Right kidney (tissue), 1 donor: ENCODE data around the gene KYNU.
"Not testable (repeated sequence)": the region's sequence is repeated elsewhere in the genome, so short reads cannot be mapped to it uniquely, and the experiment has no call there.

Source experiments
- DNase-seq: peaks from one replicate; pipeline ENCODE4 v3.0.0-alpha.2; 2016

KYNU gene

DNA sequence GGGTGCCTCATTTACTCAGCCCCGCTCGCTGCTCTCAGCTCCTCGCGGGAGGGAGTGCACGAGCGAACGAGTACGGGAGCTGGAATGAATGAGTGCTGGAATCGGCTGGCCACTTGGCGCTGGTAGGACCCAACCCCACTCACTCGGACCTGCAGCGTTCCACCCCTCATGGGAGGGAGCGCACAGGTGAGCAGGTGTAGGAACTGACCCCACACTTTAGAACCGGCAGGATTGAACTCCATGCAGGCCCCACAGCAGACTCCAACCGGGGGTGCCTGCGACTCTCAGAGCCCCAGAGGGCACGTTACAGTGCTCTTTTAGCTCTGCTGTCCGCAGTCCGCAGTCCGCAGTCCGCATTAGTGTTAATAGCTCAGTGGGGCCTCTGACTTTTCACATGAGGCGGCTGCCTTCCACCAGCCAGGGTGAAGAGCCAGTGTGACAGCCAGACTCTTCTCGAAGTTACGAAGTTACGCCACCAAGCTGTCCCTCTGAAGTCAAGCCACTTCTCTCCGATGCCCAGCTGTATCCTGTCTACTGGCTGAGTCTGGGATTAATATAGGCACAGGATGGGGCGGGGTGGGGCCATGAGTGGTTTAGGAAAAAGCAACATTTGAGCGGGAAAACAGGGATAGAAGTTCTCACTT is 149.1 kb downstream of the KYNU start:
- peak; percentile 46 for DNase-seq

DNA sequence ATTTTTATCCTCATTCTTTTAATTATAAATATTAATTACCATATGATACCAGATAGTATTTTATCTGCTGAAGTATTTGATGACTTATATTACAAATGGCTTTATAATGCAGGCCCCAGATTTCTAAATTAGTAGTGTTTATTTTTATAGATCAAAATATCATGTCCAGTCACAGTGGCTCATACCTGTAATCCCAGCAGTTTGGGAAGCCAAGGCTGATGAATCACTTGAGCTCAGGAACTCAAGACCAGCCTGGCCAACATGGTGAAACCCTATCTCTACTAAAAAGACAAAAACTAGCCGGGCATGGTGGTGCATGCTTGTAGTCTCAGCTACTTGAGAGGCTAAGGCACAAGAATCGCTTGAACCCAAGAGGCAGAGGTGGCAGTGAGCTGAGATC is 151.7 kb downstream of the KYNU start:
- DNase-seq = no peak

DNA sequence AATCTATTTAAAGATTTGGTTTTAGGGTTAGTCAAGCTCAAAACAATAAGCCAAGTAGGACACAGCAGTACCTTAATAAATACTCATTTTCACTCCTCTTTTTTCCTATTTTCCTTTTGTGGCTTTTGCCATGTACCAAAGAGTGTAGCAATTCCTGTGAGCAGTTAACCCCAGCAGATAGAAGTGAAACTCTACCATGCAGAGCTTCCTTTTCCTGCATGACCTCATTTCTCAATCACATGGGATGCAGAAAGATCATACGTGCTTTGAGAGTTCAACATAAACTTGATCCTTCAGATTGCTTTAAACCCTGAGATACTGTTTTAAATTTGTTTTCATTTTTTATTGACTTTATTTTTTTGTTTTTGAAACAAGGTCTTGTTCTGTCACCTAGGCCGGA is 152.7 kb downstream of the KYNU start:
- no peak for DNase-seq

DNA sequence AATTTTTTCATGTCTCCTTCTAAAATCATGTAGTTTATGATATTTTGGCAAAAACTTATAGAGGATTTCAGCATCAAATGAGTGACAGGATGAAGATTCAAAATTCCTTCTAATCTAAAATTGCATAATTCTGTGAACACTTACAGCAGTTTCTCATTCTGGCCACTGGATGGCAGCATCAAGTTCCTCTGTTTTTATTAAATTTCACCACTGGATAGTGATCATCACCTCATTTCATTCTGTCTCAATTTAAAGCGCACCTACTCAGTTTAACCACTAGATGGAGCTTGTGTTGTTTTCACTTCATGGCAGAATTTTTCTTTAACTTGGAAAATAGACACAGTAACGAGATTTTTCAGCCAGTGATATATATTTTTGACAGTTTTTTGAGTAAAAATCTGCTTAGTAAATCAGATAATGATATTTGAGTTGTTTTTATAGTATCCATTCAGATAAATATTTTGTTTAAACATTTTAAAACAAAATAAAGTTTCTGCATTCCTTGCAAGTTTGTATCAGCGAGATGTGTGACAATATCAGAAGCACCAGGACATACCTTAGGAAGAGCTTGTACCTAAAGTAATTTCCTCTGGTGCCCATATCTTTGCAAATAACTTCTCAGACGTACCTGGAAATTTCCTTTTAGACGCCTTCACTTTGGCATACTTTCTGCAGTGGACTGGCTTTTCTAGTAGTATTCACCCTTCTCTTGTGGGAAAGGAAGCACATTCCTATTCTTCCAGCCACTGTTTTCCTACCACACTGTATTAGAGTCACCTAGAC is 157.0 kb downstream of the KYNU start:
- peak; percentile 19 for DNase-seq

DNA sequence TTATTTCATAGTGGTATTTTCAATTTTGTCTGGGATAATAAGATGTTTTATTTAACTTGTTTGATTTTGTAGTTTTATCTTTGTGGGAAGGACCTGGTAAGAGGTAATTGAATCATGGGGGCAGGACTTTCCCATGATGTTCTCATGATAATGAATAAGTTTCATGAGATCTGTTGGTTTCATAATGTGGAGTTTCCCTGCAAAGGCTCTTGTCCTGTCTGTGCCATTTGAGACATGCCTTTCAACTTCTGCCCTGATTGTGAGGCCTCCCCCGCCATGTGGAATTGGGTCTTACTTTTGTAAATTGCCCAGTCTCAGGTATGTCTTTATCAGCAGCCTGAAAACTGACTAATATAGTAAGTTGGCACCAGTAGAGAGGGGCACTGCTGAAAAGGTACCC is 174.0 kb downstream of the KYNU start:
- no peak for DNase-seq

DNA sequence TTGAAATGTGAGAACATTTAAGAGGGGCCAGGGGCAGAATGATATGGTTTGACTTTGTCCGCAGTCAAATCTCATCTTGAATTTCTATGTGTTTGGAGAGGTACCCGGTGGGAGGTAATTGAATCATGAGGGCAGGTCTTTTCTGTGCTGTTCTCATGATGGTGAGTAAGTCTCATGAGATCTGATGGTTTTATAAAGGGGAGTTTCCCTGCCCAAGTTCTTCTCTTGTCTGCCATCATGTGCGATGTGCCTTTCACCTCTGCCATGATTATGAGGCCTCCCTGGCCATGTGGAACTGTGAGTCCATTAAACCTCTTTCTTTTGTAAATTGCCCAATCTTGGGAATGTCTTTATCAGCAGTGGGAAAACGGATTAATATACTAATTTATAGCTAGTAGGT is 176.0 kb downstream of the KYNU start:
- not testable (repeated sequence) for DNase-seq

DNA sequence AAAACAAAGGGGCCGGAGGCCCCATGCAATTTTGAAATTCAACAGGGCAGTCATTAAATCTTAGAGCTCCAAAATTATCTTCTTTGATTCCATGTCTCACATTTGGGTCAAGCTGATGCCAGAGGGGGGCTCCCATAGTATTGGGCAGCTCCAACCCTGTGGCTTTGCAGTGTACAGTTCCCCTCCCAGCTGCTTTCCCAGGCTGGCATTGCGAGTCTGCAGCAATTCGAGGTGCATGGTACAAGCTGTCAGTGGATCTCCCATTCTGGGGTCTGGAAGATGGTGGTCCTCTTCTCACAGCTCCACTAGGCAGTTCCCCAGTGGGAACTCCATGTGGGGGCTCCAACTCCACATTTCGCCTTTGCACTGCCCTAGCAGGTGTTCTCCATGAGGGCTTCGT is 179.1 kb downstream of the KYNU start:
- no peak for DNase-seq

DNA sequence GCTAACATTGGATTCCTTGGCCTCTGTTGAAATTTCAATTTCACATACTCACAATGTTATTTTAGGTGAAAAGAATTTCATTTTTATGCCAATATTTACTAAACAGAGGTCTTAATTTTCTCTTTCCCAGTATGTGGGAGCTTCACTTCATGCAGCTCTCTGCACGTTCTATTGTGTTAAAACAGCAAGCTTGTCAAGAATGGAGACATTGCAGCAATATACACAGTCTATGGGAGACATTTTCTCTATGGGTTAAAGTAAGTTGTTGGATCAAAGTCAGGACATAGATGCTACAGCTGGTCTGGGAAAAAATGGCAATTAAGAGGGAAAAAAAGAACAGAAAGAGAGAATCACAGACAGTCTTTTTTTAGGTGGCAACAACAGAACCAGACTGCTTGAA is 181.4 kb downstream of the KYNU start:
- DNase-seq = no peak

DNA sequence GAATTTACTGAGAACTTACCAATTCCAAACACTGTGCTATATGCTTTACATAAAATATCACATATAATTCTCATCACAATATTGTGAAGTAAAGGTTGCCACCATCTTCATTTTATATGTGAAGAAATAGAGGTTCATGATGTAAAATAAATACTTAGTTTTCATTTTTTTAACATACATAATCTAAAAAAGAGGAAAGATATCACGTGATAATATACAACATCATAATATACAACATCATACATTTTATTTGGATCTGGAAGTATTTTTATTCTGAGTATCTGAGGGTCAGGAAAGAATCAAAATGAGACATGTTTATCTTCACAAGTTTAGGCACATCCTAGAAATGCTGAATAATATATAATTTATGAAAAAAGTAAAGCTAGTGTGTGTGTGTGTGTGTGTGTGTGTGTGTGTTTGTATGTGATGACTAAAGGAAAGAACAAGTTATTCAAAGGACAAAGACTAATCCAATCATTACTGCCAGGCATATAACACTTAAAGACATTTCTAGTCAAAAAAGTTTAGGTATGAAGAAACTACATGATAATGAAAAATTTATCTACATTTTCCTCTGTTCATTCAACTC is 186.2 kb downstream of the KYNU start:
- no peak for DNase-seq

DNA sequence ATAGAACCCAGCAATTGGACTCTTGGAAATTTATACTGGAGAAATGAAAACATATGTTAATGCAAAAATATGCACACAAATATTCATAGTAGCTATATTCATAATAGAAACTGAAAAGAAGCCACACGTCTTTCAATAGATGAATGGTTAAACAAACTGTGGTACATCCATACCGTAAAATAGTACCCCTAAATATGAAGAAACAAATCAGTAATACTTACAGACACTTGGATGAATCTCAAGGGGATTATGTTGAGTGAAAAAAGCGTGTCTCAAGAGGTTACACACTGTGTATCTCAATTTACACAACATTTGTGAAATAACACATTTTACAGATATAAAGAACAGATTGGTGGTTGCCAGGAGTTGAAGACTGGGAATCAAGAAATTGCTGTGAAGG is 190.6 kb downstream of the KYNU start:
- no peak for DNase-seq

DNA sequence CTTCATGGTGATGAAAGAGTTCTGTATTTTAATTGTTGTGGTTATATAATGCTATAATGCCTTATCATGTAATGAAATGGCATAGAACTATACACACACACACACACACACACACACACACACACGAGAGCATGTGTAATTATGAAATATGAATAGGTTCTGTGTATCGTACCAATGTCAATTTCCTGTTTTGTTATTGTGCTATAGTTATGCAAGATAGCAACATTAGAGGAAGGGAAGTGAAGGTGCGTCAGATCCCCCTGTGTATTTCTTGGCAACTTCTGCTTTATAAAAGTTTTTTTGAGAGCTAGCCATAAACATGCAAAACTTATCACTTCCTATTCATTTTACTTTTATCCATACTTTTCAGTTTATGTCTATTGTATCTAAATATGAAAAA is 191.0 kb downstream of the KYNU start:
- no peak for DNase-seq

DNA sequence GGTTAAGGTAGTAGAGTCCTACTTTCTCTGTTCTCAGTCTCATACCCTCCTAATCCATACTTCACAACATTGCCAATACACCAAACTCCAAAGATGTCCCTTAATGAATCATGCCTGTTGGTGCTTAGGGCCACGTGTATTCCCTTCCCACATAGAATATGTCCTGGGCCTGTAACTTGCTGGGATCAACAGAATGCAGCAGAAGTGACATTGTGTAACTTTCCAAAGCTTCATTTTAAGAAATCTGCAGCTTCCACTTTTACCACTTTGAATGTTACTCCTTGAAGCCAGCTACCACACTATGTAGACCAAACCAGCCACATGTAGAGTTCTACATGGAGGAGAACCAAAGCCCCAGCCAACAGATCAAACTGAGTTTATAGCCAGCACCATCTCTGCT is 193.2 kb downstream of the KYNU start:
- no peak for DNase-seq

DNA sequence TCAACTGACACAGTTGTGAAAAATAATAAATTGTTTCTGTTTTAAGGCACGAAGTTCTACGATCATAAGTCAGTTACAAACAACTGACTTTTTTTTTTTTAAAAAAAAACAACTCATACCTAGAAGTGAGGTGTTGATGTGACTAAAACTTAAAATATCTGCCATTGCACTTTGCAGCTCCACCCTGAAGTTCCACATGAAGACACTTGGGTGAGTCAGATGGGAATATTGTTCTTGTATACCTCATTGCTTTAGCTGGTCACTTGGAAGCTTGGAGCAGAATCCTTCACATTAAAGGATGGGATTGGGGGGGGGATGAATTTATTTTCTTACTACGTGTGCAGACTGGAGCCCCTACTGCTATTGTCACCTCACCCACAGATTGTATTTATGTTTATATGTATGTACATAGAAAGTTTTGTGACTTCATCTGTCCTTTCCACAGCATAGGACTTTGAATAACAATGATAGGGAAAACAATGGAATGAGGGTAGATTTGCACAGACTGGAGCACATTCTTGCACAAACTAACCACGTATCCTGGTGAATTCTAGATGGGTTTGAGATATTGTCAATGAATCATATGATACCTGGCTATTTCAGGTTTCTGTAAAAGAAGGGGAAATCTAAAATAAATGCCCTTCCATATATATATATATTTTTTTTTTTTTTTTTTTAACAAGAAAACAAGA is 193.9 kb downstream of the KYNU start:
- no peak for DNase-seq

DNA sequence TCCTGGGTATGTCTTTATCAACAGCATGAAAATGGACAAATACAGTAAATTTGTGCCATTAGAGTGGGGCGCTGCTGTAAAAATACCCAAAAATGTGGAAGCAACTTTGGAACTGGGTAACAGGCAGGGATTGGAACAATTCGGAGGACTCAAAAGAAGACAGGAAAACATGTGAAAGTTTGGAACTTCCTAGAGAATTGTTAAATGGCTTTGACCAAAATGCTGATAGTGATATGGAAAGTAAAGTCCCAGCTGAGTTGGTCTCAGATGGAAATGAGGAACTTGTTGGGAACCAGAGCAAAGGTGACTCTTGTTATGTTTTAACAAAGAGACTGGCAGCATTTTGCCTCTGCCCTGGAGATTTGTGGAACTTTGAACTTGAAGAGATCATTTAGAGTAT is 197.4 kb downstream of the KYNU start:
- not testable (repeated sequence) for DNase-seq

DNA sequence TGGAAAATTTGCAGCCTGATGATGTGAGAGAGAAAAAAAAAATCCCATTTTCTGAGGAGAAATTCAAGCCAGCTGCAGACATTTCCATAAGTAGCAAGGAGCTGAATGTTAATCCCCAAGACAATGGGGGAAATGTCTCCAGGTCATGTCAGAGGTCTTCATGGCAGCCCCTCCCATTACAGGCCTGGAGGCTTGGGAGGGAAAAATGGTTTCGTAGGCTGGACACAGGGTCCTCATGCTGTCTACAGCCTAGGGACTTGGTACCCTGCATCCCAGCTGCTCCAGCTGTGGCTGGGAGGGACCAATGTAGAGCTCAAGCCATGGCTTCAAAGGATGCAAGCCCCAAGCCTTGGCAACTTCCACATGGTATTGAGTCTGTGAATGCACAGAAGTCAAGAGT is 198.2 kb downstream of the KYNU start:
- no peak for DNase-seq

DNA sequence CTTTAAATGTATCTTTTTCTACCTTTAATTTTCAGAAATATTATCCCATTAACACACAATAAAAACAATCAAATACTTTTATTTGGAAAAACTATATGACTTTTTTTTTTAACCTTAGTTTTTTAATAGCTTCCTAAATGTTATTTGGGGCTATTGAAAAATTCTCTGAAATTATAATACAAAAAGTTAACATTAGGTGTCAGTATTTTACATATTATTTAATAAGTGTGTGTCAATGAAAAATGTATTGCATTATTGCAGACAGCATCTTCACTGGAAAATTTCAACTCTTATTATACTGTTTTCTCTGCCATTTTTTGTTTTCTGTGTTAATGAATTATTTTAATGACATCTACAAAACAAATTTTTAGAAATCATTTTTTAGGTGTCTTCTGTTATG is 200.6 kb downstream of the KYNU start:
- no peak for DNase-seq

DNA sequence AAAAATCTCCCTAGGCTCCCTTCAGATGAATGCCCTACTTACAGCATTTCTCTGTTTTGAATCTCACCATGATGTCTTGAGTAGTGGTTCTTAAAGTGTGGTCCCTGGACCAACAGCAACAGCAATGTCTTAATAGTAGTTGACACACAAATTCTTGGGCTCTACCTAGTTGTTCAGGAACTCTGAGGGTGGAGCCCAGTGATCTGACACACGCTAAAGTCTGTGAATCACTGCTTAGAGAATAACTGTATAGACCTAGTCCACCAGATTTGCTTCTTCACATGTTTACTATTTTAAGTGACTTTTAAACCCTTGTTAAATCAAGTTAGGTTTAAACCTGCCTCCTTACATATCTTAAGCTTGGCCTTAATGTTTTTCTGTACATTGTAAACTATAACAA is 204.2 kb downstream of the KYNU start:
- DNase-seq = no peak

DNA sequence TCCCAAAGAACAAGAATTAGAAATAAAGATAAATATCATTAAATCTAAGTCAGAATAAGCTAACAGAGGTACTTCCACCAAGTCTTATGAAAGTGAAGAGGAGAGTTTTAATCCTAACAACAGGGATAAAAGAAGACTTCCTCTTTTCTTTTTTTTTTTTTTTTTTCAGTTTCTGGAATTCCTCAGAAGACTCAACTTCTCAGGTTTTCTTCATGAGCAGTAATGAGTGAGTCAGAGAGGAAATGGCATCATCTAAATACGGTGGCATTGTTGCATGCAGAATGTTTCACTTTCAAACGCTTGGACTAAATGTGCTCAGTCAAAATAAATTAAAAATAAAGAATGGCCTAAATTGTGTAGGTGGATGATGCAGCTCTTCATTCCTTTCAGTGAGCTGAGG is 206.2 kb downstream of the KYNU start:
- DNase-seq = no peak

DNA sequence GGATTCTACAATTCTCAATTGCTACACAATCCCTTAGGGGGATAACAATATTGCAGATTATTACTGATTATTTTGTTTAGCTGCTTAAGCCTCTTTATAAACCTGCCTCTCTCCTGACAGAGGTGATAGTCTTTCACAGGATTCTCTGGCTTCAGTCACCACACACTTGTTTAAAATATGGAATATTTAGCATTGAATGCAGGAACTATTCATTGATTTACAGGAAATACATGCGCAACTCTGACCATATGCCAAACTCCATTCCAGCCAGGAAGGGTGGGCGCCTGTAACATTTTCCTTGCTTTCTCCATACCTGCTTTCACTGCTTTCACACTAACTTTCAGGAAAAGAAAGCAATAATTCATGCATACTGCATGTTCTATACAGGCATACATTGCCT is 207.0 kb downstream of the KYNU start:
- no peak for DNase-seq

DNA sequence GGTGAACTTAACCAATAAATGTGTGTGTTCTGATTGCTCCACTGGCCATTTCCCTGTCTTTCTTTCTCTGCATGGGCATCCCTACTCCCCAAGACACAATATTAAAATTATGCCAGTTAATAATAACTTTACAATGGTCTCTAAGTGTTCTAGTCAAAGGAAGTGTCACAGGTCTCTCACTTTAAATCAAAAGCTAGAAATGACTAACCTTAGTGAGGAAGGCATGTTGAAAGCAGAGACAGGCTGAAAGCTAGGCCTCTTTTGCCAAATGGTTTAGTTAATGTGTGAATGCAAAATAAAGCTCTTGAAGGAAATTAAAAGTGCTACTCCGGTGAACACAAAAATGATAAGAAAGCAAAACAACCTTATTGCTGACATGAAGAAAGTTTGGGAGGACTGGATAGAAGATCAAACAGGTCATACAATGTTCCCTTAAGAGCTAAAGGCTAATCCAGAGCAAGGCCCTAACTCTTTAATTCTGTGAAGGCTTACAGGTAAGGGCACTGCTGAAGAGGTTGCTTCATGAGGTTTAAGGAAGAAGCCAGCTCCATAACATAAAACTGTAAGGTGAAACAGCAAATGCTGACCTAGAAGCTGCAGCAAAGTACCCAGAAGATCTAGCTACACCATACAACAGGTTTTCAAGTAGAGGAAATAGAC is 207.8 kb downstream of the KYNU start:
- DNase-seq = no peak

DNA sequence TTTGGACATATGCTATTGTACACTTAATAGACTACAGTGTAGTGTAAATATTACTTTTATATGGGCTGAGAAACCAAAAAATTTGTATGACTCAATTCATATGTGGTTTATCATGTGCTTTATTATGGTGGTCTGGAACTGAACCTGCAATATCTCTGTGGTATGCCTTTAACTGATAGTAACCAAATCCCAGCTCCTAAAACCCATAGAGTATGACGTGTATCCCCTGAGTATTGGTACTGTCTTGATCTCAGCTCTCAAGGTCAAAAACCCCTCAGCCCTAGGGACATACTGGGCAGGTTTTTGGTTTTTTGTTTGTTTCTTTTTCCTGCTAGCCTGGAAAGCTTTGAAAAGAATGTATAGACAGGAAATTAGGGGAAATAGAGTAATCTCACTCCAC is 209.6 kb downstream of the KYNU start:
- no peak for DNase-seq

DNA sequence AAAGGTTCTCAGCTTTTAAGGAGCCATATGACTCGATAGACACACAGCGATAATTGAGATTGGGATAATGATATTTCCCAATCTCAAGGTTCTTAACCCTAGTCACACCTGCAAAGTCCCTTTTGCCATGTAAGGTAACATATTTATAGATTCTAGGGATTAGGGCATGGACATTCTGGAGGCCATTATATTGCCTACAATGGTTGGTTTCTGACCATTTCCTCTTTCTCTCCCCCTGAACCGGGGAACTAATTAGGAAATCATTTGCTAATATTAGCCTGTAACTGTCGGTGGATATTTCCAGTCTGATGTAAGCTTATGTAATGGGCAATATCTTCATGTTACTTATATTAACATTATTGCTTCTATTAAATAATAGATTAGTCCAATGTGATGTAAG is 210.9 kb downstream of the KYNU start:
- DNase-seq = no peak

DNA sequence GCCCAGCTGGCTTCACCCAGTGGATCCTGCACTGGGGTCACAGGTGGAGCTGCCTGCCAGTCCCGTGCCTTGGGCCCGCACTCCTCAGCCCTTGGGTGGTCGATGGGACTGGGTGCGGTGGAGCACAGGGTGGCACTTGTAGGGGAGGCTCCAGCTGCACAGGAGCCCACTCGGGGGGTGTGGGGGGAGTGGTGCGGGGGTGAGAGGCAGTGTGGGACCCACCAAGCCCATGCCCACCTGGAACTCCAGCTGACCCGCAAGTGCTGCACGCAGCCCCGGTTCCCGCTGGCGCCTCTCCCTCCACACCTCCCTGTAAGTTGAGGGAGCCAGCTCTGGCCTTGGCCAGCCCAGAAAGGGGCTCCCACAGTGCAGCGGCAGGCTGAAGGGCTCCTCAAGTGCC is 212.1 kb downstream of the KYNU start:
- DNase-seq = not testable (repeated sequence)
